HG03432 (cell line): ENCODE data around the gene SUPT7L.
"Not testable (repeated sequence)": the region's sequence is repeated elsewhere in the genome, so short reads cannot be mapped to it uniquely, and the experiment has no call there.

Experiments used
- ATAC-seq: cut with Tn5 transposase; IDR thresholded peaks from one replicate; pipeline ENCODE4 v1.9.1; 2021; ENCODE audit warnings: mild to moderate bottlenecking, moderate library complexity; ENCODE audit not compliant: unreplicated experiment

The SUPT7L gene

GRCh38 chr2:27687232-27687631, 23.8 kb upstream of the SUPT7L start:
- no peak for ATAC-seq

DNA sequence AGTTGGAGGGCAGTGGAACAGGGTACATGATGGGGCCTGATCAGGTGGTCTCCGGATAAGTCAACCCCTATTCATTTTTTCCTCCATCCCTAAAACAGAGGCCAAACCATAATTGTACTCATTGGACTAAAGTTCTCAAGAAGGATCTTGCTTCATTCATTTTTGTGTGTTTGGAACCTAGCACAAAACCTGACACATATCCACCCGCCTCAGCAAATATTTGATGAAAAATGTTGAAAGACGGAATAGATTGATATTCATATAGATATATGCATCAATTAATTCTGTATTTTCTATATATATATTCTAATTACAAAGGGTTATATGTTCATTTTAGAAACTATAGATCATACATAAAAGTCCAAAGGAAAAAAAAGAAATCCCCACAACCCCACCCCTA, 22.2 kb upstream of the SUPT7L start:
- ATAC-seq, result no peak

- ATAC-seq, result not testable (repeated sequence)
Measured at GRCh38 chr2:27685006-27685405, 21.6 kb upstream of the SUPT7L start.

DNA sequence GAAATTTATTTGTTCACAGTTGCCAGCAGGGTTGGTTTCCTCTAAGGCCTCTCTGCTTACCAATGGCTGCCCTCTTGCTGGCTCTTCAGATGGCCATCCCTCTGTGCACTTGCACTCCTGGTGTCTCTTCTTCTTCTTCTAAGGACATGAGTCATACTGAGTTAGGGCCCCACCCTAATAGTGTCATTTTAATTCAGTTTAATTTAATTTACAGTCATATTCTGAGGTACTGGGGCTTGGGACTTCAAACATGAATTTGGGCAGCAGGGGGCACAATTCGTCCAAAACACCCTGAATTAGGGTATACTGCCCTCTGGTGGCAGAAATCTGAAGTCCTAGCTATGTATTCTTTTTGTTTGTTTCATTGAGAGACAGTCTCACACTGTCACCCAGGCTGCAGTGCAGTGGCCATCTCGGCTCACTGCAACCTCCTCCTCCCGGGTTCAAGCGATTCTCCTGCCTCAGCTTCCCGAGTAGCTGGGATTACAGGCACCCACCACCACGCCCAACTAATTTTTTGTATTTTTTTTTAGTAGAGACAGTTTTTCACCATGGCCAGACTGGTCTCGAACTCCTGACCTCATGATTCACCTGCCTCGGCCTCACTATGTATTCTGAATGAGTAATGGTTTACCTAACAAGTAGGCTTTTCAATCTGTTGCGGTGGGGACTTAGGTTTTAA, 20.1 kb upstream of the SUPT7L start:
- ATAC-seq, result peak; percentile 67

- not testable (repeated sequence) for ATAC-seq
Measured at GRCh38 chr2:27682334-27682771, 18.9 kb upstream of the SUPT7L start.

- no peak for ATAC-seq
Measured at GRCh38 chr2:27681841-27682240, 18.4 kb upstream of the SUPT7L start.

GRCh38 chr2:27680571-27680970, 17.2 kb upstream of the SUPT7L start:
- ATAC-seq, result no peak

GRCh38 chr2:27672723-27673486, 9.5 kb upstream of the SUPT7L start:
- no peak for ATAC-seq

DNA sequence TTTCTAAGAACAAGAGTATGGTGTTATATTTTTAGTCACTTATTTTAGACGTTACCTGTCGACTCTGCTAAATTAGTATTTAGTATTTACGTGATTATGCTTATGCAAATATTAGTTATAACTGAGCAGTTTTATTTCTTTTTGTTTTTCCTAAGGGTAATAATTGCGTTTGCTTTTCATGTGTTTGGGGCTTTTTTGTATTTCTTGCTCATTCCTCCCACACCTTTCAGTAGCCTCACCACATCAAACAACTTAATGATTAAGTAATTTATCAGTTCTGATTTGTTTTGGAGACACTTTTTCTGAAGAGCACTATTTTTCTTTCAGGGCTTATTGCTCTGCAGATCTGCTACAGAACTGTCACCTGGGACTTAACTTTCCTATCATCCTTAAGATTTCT, 7.8 kb upstream of the SUPT7L start:
- no peak for ATAC-seq

DNA sequence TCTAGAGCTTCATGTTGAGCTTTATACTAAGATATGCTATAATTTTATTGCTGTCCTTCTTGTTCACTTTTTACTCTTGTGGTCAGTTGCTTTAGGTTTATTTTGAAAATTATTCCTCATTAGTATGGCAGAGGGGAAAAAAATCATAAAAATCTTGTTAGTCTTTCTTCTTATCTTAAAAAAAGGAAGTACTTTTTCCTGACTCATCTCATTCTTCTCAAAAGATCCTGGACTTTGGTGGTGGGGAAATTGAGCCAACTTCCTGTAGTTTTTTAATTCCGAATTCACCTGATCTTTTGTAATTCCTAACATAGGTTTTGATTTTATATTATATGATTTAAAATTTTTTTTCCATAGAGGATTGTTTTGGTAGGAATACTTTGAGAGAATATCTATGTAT, 4.0 kb upstream of the SUPT7L start:
- ATAC-seq, result no peak

GRCh38 chr2:27664622-27665363, 1.4 kb upstream of the SUPT7L start:
- ATAC-seq, result no peak

DNA sequence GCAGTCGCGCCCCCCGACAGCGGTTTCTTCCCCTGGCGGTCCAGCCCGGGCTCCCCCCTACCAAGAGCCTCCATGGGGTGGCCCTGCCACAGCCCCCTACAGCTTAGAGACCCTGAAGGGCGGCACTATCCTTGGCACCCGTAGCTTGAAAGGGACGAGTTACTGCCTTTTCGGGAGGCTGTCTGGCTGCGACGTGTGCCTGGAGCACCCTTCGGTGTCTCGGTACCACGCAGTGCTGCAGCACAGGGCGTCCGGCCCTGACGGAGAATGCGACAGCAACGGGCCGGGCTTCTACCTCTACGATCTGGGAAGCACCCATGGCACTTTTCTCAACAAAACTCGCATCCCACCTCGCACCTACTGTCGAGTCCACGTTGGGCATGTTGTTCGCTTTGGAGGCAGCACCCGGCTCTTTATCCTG, 750 bp upstream of the SUPT7L start:
- ATAC-seq, result peak; percentile 30

DNA sequence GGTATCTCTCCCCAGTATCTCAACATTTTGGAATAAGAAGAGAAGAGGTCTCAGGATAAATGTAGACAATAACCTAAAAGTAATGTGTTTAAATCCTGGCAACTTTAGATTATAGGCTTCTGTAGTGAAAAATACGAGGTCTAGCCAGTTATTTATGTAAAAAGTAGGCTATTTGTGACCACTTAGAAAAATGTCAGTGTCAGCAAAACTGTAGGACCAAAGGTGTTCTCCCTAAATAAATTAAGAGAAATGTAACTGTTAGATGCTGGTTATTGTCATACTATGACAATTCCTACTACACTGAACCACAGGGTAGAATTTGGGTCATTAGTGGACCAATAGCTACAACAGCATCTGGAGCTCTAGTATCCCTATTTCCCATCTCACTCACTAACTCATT, 2.0 kb downstream of the SUPT7L start:
- no peak for ATAC-seq

- ATAC-seq, result no peak
Measured at GRCh38 chr2:27655155-27655951, 8.1 kb downstream of the SUPT7L start.

- ATAC-seq, result no peak
Measured at GRCh38 chr2:27653397-27653796, 10.0 kb downstream of the SUPT7L start.

- ATAC-seq, result no peak
Measured at GRCh38 chr2:27652790-27653189, 10.6 kb downstream of the SUPT7L start.

- ATAC-seq, result no peak
Measured at GRCh38 chr2:27652341-27652740, 11.1 kb downstream of the SUPT7L start.

GRCh38 chr2:27651056-27651455, 12.4 kb downstream of the SUPT7L start:
- no peak for ATAC-seq

GRCh38 chr2:27647737-27648136, 15.7 kb downstream of the SUPT7L start:
- ATAC-seq, result no peak

GRCh38 chr2:27647289-27647688, 16.1 kb downstream of the SUPT7L start:
- no peak for ATAC-seq

DNA sequence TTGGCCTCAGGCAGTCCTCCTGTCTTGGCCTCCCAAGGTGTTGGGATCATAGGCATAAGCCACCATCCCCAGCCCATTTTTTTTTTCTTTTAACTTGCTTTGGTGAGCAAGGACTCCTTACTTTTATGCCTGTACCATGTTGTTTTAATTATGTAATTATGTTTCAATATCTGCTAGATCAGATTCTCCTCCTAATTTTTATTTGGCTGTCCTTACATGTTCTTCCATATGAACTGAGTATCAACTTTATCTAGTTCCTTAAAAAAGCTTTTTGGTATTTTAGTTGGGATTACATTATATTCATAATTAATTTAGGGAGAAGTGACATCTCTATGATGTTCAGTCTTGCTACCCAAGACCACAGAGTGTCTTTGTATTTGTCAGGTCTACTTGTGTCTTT, 18.2 kb downstream of the SUPT7L start:
- ATAC-seq, result no peak
